GM12878 (cell line): ENCODE results near the gene BRSK2.

Experiments used
- BCL3 ChIP-seq: IDR thresholded peaks from 2 replicates; pipeline ENCODE4 v1.6.1; 2011; ENCODE audit warnings: borderline replicate concordance, low read depth, mild to moderate bottlenecking, moderate library complexity, low read length; ENCODE audit not compliant: insufficient read depth, poor library complexity, severe bottlenecking
- CBX3 ChIP-seq: fragments of 200-600 bp; sonication (generic); IDR thresholded peaks from 2 replicates; pipeline ENCODE4 v1.6.1; 2016; ENCODE audit warnings: low read depth, borderline replicate concordance
- CREB1 ChIP-seq: IDR thresholded peaks from 2 replicates; pipeline ENCODE4 v1.6.1; 2012; ENCODE audit warnings: low read depth, mild to moderate bottlenecking, inconsistent platforms
- CTCF ChIP-seq, 3 experiments: IDR thresholded peaks in 2 of 3; conservative IDR thresholded peaks in 1 of 3; 2 replicates each; pipeline ENCODE4 v1.5.1; 2011; ENCODE audit warnings: low read depth in 3 of 3, low read length in 3 of 3, mild to moderate bottlenecking in 3 of 3, control low read depth in 2 of 3, moderate library complexity in 2 of 3, inconsistent platforms in 1 of 3, mixed read lengths in 1 of 3; ENCODE audit not compliant: control insufficient read depth in 2 of 3, insufficient read depth in 1 of 3; ENCODE audit errors: extremely low read depth in 1 of 3
- EZH2 ChIP-seq: IDR thresholded peaks from 2 replicates; pipeline ENCODE4 v1.6.1; 2012; ENCODE audit warnings: low read depth, mild to moderate bottlenecking, control low read depth, inconsistent platforms, low read length, borderline replicate concordance; ENCODE audit not compliant: control insufficient read depth
- HDAC6 ChIP-seq: fragments of 200-600 bp; sonication (generic); IDR thresholded peaks from one replicate; pipeline ENCODE4 v1.8.0; 2017; ENCODE audit warnings: antibody characterized with exemption; ENCODE audit not compliant: unreplicated experiment
- MXI1 ChIP-seq: fragments of 150-350 bp; IDR thresholded peaks from 2 replicates; pipeline ENCODE4 v1.6.1; 2011; ENCODE audit warnings: low read depth, mild to moderate bottlenecking, inconsistent platforms, low read length, improper control_type of control experiment
- PKNOX1 ChIP-seq: fragments of 450-650 bp; IDR thresholded peaks from 2 replicates; pipeline ENCODE4 v1.6.1; 2016; ENCODE audit warnings: mild to moderate bottlenecking
- POLR2AphosphoS5 ChIP-seq: IDR thresholded peaks from 2 replicates; pipeline ENCODE4 v1.6.1; 2011; ENCODE audit warnings: mild to moderate bottlenecking, low read length, inconsistent platforms
- RAD21 ChIP-seq: IDR thresholded peaks from 2 replicates; pipeline ENCODE4 v1.6.1; 2011; ENCODE audit warnings: mild to moderate bottlenecking, low read depth, low read length, moderate library complexity; ENCODE audit not compliant: insufficient read depth
- REST ChIP-seq: IDR thresholded peaks from 2 replicates; pipeline ENCODE4 v1.6.1; 2012; ENCODE audit warnings: mild to moderate bottlenecking, low read depth, low read length

GRCh38 chr11:1396375-1396841 is 6.7 kb downstream of the BRSK2 start:
- TF ChIP-seq PKNOX1, result no peak
- TF ChIP-seq CTCF (IDR thresholded peaks at IDR 0.05 in 2 of 3, conservative IDR thresholded peaks at IDR 0.05 in 1 of 3; ENCODE audit: control insufficient read depth in 2 of 3, extremely low read depth in 1 of 3, insufficient read depth in 1 of 3, low read depth in 3 of 3, low read length in 3 of 3), result no peak
- TF ChIP-seq CREB1, result no peak
- TF ChIP-seq REST, result no peak
- no peak for TF ChIP-seq BCL3
- TF ChIP-seq MXI1, result no peak
- TF ChIP-seq POLR2AphosphoS5, result no peak
- TF ChIP-seq HDAC6, result no peak
- no peak for TF ChIP-seq RAD21
- no peak for TF ChIP-seq CBX3
- no peak for TF ChIP-seq EZH2
